ENCODE measurements around the gene ARHGAP33. TPM values are rescaled to one million over a fixed set of nuclear protein-coding genes. Genes with fewer than 3 reads are reported as not detected.
A peak's percentile ranks its signal among the peaks of the same experiment; 100 is the strongest.
"Not testable (repeated sequence)": the region's sequence is repeated elsewhere in the genome, so short reads cannot be mapped to it uniquely, and the experiment has no call there.

Gene ARHGAP33
- total and polyA plus RNA-seq, 8 donors: 11.4 to 35.6 (median 27.5) TPM

GRCh38 chr19:35828692-35829301 is 53.4 kb downstream of the ARHGAP33 start:
- H3K4me1 ChIP-seq: no peaks in the 10 kb centered on the region
- intact Hi-C loops (cut with DNase I): no loop called here
- peak in 3 of 4 donors; percentile 59 to 88 (median 73) for DNase-seq
- H3K27me3 ChIP-seq: peaks cover 0 to 80% of the 10 kb centered on the region in 2 donors
- ATAC-seq: peak; percentile 88
- no peak for TF ChIP-seq CTCF (IDR thresholded peaks at IDR 0.05)
- no peaks in the 10 kb centered on the region for H3K36me3 ChIP-seq
- no peak overlapping the region for H3K27ac ChIP-seq
- no peak overlapping the region for H3K4me3 ChIP-seq
- H3K9me3 ChIP-seq: no peaks in the 10 kb centered on the region

- Histone ChIP-seq H3K9me3 (no peaks in the 10 kb centered on the region), H3K27ac (no peak overlapping the region), H3K27me3 (peaks cover 0 to 84% of the 10 kb centered on the region in 2 donors), H3K4me1 (no peaks in the 10 kb centered on the region), H3K4me3 (no peak overlapping the region), H3K36me3 (no peaks in the 10 kb centered on the region)
- intact Hi-C loops (cut with DNase I): no loop called here
- DNase-seq (no peak), ATAC-seq (no peak)
- TF ChIP-seq CTCF (IDR thresholded peaks at IDR 0.05): no peak
Measured at GRCh38 chr19:35830986-35831385, 55.6 kb downstream of the ARHGAP33 start.

GRCh38 chr19:35832054-35832453 is 56.7 kb downstream of the ARHGAP33 start:
- intact Hi-C loops (cut with DNase I): no loop called here
- ATAC-seq (no peak), DNase-seq (no peak)
- no peak overlapping the region for H3K27ac ChIP-seq
- H3K9me3 ChIP-seq: no peaks in the 10 kb centered on the region
- H3K27me3 ChIP-seq: peaks cover 0 to 85% of the 10 kb centered on the region in 2 donors
- H3K4me3 ChIP-seq: no peak overlapping the region
- no peak for TF ChIP-seq CTCF (IDR thresholded peaks at IDR 0.05)
- no peaks in the 10 kb centered on the region for H3K4me1 ChIP-seq
- H3K36me3 ChIP-seq: no peaks in the 10 kb centered on the region

- peaks cover 0 to 78% of the 10 kb centered on the region in 2 donors for H3K27me3 ChIP-seq
- no peak overlapping the region for H3K27ac ChIP-seq
- DNase-seq (peak in 1 of 4 donors; percentile 2), ATAC-seq (no peak)
- no peaks in the 10 kb centered on the region for H3K36me3 ChIP-seq
- H3K4me3 ChIP-seq: no peak overlapping the region
- peaks cover 0 to 7% of the 10 kb centered on the region in 2 donors for H3K9me3 ChIP-seq
- intact Hi-C loops (cut with DNase I): no loop called here
- no peaks in the 10 kb centered on the region for H3K4me1 ChIP-seq
- TF ChIP-seq CTCF (IDR thresholded peaks at IDR 0.05): no peak
Measured at GRCh38 chr19:35833972-35834371, 58.6 kb downstream of the ARHGAP33 start.

GRCh38 chr19:35836096-35836495 is 60.7 kb downstream of the ARHGAP33 start:
- H3K9me3 ChIP-seq: peaks cover 0 to 10% of the 10 kb centered on the region in 2 donors
- intact Hi-C loops (cut with DNase I): not testable (repeated sequence)

More at GRCh38 chr19:35836096-35836495, 60.7 kb downstream of the ARHGAP33 start:
- H3K27ac ChIP-seq, H3K4me3 ChIP-seq, ATAC-seq, H3K4me1 ChIP-seq, H3K36me3 ChIP-seq, DNase-seq: not testable (repeated sequence)
- peaks cover 0 to 57% of the 10 kb centered on the region in 2 donors for H3K27me3 ChIP-seq

Other genes starting within 250 kb of the ARHGAP33 start
- gene SBSN, start 247.3 kb upstream of the ARHGAP33 start, total RNA-seq: under 1 TPM in 1 of 2 donors, not detected in 1; 0.20 TPM
- gene SBSN, start 247.3 kb upstream of the ARHGAP33 start, polyA plus RNA-seq (ENCODE audit: insufficient read length in 6 of 6): under 1 TPM in 2 of 6 donors, not detected in 4; 0.09 to 0.11 TPM
- not detected for gene GAPDHS, start 242.1 kb upstream of the ARHGAP33 start, total RNA-seq
- gene GAPDHS, start 242.1 kb upstream of the ARHGAP33 start, polyA plus RNA-seq (ENCODE audit: insufficient read length in 6 of 6): not detected
- gene TMEM147, start 229.9 kb upstream of the ARHGAP33 start, total RNA-seq: 100 to 1,000 TPM in 1 of 2 donors, 10 to 100 TPM in 1; 98.3 to 112 TPM
- 10 to 100 TPM; 52.7 to 62.3 (median 55.2) TPM for gene TMEM147, start 229.9 kb upstream of the ARHGAP33 start, polyA plus RNA-seq (ENCODE audit: insufficient read length in 6 of 6)
- gene ATP4A, start 211.9 kb upstream of the ARHGAP33 start, total RNA-seq: not detected
- not detected for gene ATP4A, start 211.9 kb upstream of the ARHGAP33 start, polyA plus RNA-seq (ENCODE audit: insufficient read length in 6 of 6)
- not detected for gene PMIS2, start 189.4 kb upstream of the ARHGAP33 start, total RNA-seq
- not detected for gene PMIS2, start 189.4 kb upstream of the ARHGAP33 start, polyA plus RNA-seq (ENCODE audit: insufficient read length in 6 of 6)
- gene HAUS5, start 162.8 kb upstream of the ARHGAP33 start, total RNA-seq: 10 to 100 TPM; 12.1 to 12.7 TPM
- gene HAUS5, start 162.8 kb upstream of the ARHGAP33 start, polyA plus RNA-seq (ENCODE audit: insufficient read length in 6 of 6): 10 to 100 TPM; 22.5 to 32.7 (median 26.7) TPM
- gene RBM42, start 146.5 kb upstream of the ARHGAP33 start, total RNA-seq: 10 to 100 TPM; 57.8 to 64.1 TPM
- gene RBM42, start 146.5 kb upstream of the ARHGAP33 start, polyA plus RNA-seq (ENCODE audit: insufficient read length in 6 of 6): 10 to 100 TPM; 48.4 to 67.0 (median 61.3) TPM
- gene ETV2, start 133.8 kb upstream of the ARHGAP33 start, total RNA-seq: 1 to 10 TPM in 1 of 2 donors, under 1 TPM in 1; 0.79 to 1.0 TPM
- 1 to 10 TPM; 1.5 to 3.5 (median 2.2) TPM for gene ETV2, start 133.8 kb upstream of the ARHGAP33 start, polyA plus RNA-seq (ENCODE audit: insufficient read length in 6 of 6)
- 100 to 1,000 TPM; 291 to 295 TPM for gene COX6B1, start 127.2 kb upstream of the ARHGAP33 start, total RNA-seq
- gene COX6B1, start 127.2 kb upstream of the ARHGAP33 start, polyA plus RNA-seq (ENCODE audit: insufficient read length in 6 of 6): 100 to 1,000 TPM; 199 to 261 (median 234) TPM
- gene UPK1A, start 109.0 kb upstream of the ARHGAP33 start, total RNA-seq: not detected
- under 1 TPM in 4 of 6 donors, not detected in 2; 0.18 to 0.48 (median 0.30) TPM for gene UPK1A, start 109.0 kb upstream of the ARHGAP33 start, polyA plus RNA-seq (ENCODE audit: insufficient read length in 6 of 6)
- under 1 TPM; 0.15 to 0.31 TPM for gene ZBTB32, start 71.0 kb upstream of the ARHGAP33 start, total RNA-seq
- under 1 TPM; 0.32 to 0.94 (median 0.50) TPM for gene ZBTB32, start 71.0 kb upstream of the ARHGAP33 start, polyA plus RNA-seq (ENCODE audit: insufficient read length in 6 of 6)
- 10 to 100 TPM; 29.4 to 39.1 TPM for gene KMT2B, start 57.6 kb upstream of the ARHGAP33 start, total RNA-seq
- 10 to 100 TPM; 27.9 to 38.0 (median 33.9) TPM for gene KMT2B, start 57.6 kb upstream of the ARHGAP33 start, polyA plus RNA-seq (ENCODE audit: insufficient read length in 6 of 6)
- gene IGFLR1, start 33.1 kb upstream of the ARHGAP33 start, total RNA-seq: 10 to 100 TPM; 14.1 to 25.8 TPM
- gene IGFLR1, start 33.1 kb upstream of the ARHGAP33 start, polyA plus RNA-seq (ENCODE audit: insufficient read length in 6 of 6): 1 to 10 TPM; 2.0 to 6.1 (median 5.1) TPM
- 10 to 100 TPM; 15.2 to 16.6 TPM for gene U2AF1L4, start 30.1 kb upstream of the ARHGAP33 start, total RNA-seq
- 10 to 100 TPM; 16.0 to 20.5 (median 17.7) TPM for gene U2AF1L4, start 30.1 kb upstream of the ARHGAP33 start, polyA plus RNA-seq (ENCODE audit: insufficient read length in 6 of 6)
- 10 to 100 TPM; 59.6 to 90.3 TPM for gene PSENEN, start 29.9 kb upstream of the ARHGAP33 start, total RNA-seq
- 10 to 100 TPM; 39.6 to 59.7 (median 46.9) TPM for gene PSENEN, start 29.9 kb upstream of the ARHGAP33 start, polyA plus RNA-seq (ENCODE audit: insufficient read length in 6 of 6)
- 1 to 10 TPM; 6.6 to 9.9 TPM for gene LIN37, start 27.0 kb upstream of the ARHGAP33 start, total RNA-seq
- gene LIN37, start 27.0 kb upstream of the ARHGAP33 start, polyA plus RNA-seq (ENCODE audit: insufficient read length in 6 of 6): 10 to 100 TPM; 11.0 to 14.5 (median 12.7) TPM
- 10 to 100 TPM; 38.3 to 39.7 TPM for gene HSPB6, start 18.5 kb upstream of the ARHGAP33 start, total RNA-seq
- 10 to 100 TPM; 51.8 to 91.7 (median 71.3) TPM for gene HSPB6, start 18.5 kb upstream of the ARHGAP33 start, polyA plus RNA-seq (ENCODE audit: insufficient read length in 6 of 6)
- 10 to 100 TPM; 21.8 to 22.2 TPM for gene PROSER3, start 17.4 kb upstream of the ARHGAP33 start, total RNA-seq
- 10 to 100 TPM; 19.0 to 21.4 (median 20.8) TPM for gene PROSER3, start 17.4 kb upstream of the ARHGAP33 start, polyA plus RNA-seq (ENCODE audit: insufficient read length in 6 of 6)
- gene PRODH2, start 37.3 kb downstream of the ARHGAP33 start, total RNA-seq: not detected
- gene PRODH2, start 37.3 kb downstream of the ARHGAP33 start, polyA plus RNA-seq (ENCODE audit: insufficient read length in 6 of 6): under 1 TPM in 3 of 6 donors, not detected in 3; 0.15 to 0.31 (median 0.16) TPM
- gene NPHS1, start 76.9 kb downstream of the ARHGAP33 start, total RNA-seq: under 1 TPM in 1 of 2 donors, not detected in 1; 0.08 TPM
- 1 to 10 TPM in 3 of 6 donors, under 1 TPM in 3; 0.45 to 2.0 (median 1.0) TPM for gene NPHS1, start 76.9 kb downstream of the ARHGAP33 start, polyA plus RNA-seq (ENCODE audit: insufficient read length in 6 of 6)
- gene KIRREL2, start 81.3 kb downstream of the ARHGAP33 start, total RNA-seq: under 1 TPM in 1 of 2 donors, not detected in 1; 0.08 TPM
- 1 to 10 TPM in 5 of 6 donors, under 1 TPM in 1; 0.76 to 3.5 (median 2.4) TPM for gene KIRREL2, start 81.3 kb downstream of the ARHGAP33 start, polyA plus RNA-seq (ENCODE audit: insufficient read length in 6 of 6)
- gene APLP1, start 93.0 kb downstream of the ARHGAP33 start, total RNA-seq: 1 to 10 TPM; 3.0 to 8.6 TPM
- 10 to 100 TPM in 1 of 6 donors, 1 to 10 TPM in 5; 8.0 to 11.0 (median 9.3) TPM for gene APLP1, start 93.0 kb downstream of the ARHGAP33 start, polyA plus RNA-seq (ENCODE audit: insufficient read length in 6 of 6)
- 10 to 100 TPM; 11.8 to 19.1 TPM for gene NFKBID, start 125.0 kb downstream of the ARHGAP33 start, total RNA-seq
- 1 to 10 TPM; 3.7 to 9.5 (median 7.2) TPM for gene NFKBID, start 125.0 kb downstream of the ARHGAP33 start, polyA plus RNA-seq (ENCODE audit: insufficient read length in 6 of 6)
- 10 to 100 TPM; 24.7 to 26.0 TPM for gene HCST, start 127.0 kb downstream of the ARHGAP33 start, total RNA-seq
- gene HCST, start 127.0 kb downstream of the ARHGAP33 start, polyA plus RNA-seq (ENCODE audit: insufficient read length in 6 of 6): 1 to 10 TPM; 3.6 to 5.9 (median 4.4) TPM
- gene TYROBP, start 132.7 kb downstream of the ARHGAP33 start, total RNA-seq: 100 to 1,000 TPM; 205 to 407 TPM
- gene TYROBP, start 132.7 kb downstream of the ARHGAP33 start, polyA plus RNA-seq (ENCODE audit: insufficient read length in 6 of 6): 10 to 100 TPM; 12.3 to 15.7 (median 13.3) TPM
- 10 to 100 TPM; 12.2 to 14.8 TPM for gene LRFN3, start 160.8 kb downstream of the ARHGAP33 start, total RNA-seq
- gene LRFN3, start 160.8 kb downstream of the ARHGAP33 start, polyA plus RNA-seq (ENCODE audit: insufficient read length in 6 of 6): 10 to 100 TPM in 3 of 6 donors, 1 to 10 TPM in 3; 8.0 to 13.6 (median 11.1) TPM
- 10 to 100 TPM; 14.0 to 16.5 TPM for gene SDHAF1, start 219.6 kb downstream of the ARHGAP33 start, total RNA-seq
- gene SDHAF1, start 219.6 kb downstream of the ARHGAP33 start, polyA plus RNA-seq (ENCODE audit: insufficient read length in 6 of 6): 10 to 100 TPM in 5 of 6 donors, 1 to 10 TPM in 1; 9.4 to 13.3 (median 10.9) TPM
- 10 to 100 TPM; 11.2 to 13.1 TPM for gene SYNE4, start 233.2 kb downstream of the ARHGAP33 start, total RNA-seq
- gene SYNE4, start 233.2 kb downstream of the ARHGAP33 start, polyA plus RNA-seq (ENCODE audit: insufficient read length in 6 of 6): 10 to 100 TPM in 1 of 6 donors, 1 to 10 TPM in 5; 6.8 to 10.4 (median 8.2) TPM
- gene ALKBH6, start 238.6 kb downstream of the ARHGAP33 start, total RNA-seq: 10 to 100 TPM; 19.3 to 22.7 TPM
- 10 to 100 TPM; 16.8 to 21.0 (median 19.2) TPM for gene ALKBH6, start 238.6 kb downstream of the ARHGAP33 start, polyA plus RNA-seq (ENCODE audit: insufficient read length in 6 of 6)